Kidney epithelial cell (primary cell): ENCODE data around the gene DEF6. TPM values are rescaled to one million over a fixed set of nuclear protein-coding genes. Genes with fewer than 3 reads are reported as not detected.

Experiments used
- DNase-seq: peaks from one replicate; pipeline ENCODE4 v3.0.0-alpha.2; 2010; ENCODE audit warnings: low read depth
- H3K27me3 ChIP-seq: 2 replicates; pipeline ENCODE4 v1.6.0; 2011; ENCODE audit warnings: low read length; ENCODE audit not compliant: control insufficient read depth, insufficient read depth
- H3K36me3 ChIP-seq: 2 replicates; pipeline ENCODE4 v1.5.1; 2011; ENCODE audit warnings: low read length; ENCODE audit not compliant: control insufficient read depth, insufficient read depth
- H3K4me3 ChIP-seq: 2 replicates; pipeline ENCODE4 v1.5.1; 2011; ENCODE audit warnings: low read depth, mild to moderate bottlenecking, control low read depth, low read length
- total RNA-seq: library from RNA; depleted of rRNA; stranded (reverse); fragments of >200 nt; gene quantifications from 2 replicates; pipeline ENCODE4 v1.2.3, GENCODE V29; 2015
- TF ChIP-seq, protein P1 (sequence below): IDR thresholded peaks from 2 replicates; pipeline ENCODE4 v1.5.1; 2011; ENCODE audit warnings: mild to moderate bottlenecking, moderate library complexity, low read length, control low read depth, inconsistent platforms; ENCODE audit not compliant: insufficient read depth, poor library complexity, severe bottlenecking

DEF6 gene
- total RNA-seq, 1 donor from 2014 or later = 3.2 TPM

- DNase-seq = no peak
- TF ChIP-seq, protein P1, sequence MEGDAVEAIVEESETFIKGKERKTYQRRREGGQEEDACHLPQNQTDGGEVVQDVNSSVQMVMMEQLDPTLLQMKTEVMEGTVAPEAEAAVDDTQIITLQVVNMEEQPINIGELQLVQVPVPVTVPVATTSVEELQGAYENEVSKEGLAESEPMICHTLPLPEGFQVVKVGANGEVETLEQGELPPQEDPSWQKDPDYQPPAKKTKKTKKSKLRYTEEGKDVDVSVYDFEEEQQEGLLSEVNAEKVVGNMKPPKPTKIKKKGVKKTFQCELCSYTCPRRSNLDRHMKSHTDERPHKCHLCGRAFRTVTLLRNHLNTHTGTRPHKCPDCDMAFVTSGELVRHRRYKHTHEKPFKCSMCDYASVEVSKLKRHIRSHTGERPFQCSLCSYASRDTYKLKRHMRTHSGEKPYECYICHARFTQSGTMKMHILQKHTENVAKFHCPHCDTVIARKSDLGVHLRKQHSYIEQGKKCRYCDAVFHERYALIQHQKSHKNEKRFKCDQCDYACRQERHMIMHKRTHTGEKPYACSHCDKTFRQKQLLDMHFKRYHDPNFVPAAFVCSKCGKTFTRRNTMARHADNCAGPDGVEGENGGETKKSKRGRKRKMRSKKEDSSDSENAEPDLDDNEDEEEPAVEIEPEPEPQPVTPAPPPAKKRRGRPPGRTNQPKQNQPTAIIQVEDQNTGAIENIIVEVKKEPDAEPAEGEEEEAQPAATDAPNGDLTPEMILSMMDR = no peak
- Histone ChIP-seq H3K27me3 (no peaks in the 10 kb centered on the region), H3K4me3 (peak overlapping the region; percentile 40), H3K36me3 (no peaks in the 10 kb centered on the region)
These were observed 20.0 kb downstream of the DEF6 start for GRCh38 chr6:35317483-35318195.

- no peak for DNase-seq
These were observed 20.9 kb downstream of the DEF6 start for GRCh38 chr6:35318196-35319171.

DNA sequence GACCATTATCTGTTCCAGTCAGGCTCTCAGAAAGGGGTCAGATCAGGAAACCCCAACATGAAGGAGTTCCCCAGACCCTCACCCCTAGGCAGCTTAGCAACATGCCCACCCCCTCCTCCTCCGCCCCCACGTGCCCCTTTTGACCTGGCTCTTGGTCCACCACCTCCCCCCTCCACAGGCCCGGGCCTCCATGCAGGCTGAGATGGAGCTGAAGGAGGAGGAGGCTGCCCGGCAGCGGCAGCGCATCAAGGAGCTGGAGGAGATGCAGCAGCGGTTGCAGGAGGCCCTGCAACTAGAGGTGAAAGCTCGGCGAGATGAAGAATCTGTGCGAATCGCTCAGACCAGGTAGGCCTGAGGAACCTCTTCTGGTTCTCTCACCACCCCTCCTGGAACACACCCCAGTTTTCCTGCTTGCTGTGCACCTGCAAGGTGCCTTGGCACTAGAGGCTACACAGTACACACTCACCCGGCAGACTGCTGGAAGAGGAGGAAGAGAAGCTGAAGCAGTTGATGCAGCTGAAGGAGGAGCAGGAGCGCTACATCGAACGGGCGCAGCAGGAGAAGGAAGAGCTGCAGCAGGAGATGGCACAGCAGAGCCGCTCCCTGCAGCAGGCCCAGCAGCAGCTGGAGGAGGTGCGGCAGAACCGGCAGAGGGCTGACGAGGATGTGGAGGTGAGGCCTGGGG lies 21.9 kb downstream of the DEF6 start:
- no peak for DNase-seq
- TF ChIP-seq, protein P1 = no peak
- Histone ChIP-seq H3K4me3 (no peak overlapping the region), H3K36me3 (no peaks in the 10 kb centered on the region), H3K27me3 (no peaks in the 10 kb centered on the region)

More at GRCh38 chr6:35318196-35319171, 20.9 kb downstream of the DEF6 start:
- H3K36me3 ChIP-seq = no peaks in the 10 kb centered on the region
- TF ChIP-seq, protein P1 = no peak
- peak overlapping the region; percentile 40 for H3K4me3 ChIP-seq
- H3K27me3 ChIP-seq = no peaks in the 10 kb centered on the region

- Histone ChIP-seq H3K4me3 (no peak overlapping the region), H3K36me3 (no peaks in the 10 kb centered on the region), H3K27me3 (no peaks in the 10 kb centered on the region)
- no peak for DNase-seq
- TF ChIP-seq, protein P1 = no peak
These were observed 22.4 kb downstream of the DEF6 start for GRCh38 chr6:35320031-35320410.

DNA sequence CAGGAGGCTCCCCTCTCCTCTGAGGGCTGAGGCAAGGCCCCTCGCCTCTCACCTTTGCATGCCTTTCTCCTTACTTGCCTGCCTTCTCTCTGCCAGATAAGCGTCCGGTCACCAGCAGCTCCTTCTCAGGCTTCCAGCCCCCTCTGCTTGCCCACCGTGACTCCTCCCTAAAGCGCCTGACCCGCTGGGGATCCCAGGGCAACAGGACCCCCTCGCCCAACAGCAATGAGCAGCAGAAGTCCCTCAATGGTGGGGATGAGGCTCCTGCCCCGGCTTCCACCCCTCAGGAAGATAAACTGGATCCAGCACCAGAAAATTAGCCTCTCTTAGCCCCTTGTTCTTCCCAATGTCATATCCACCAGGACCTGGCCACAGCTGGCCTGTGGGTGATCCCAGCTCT lies 23.5 kb downstream of the DEF6 start:
- no peak overlapping the region for H3K4me3 ChIP-seq
- H3K27me3 ChIP-seq = no peaks in the 10 kb centered on the region
- TF ChIP-seq, protein P1 = no peak
- DNase-seq = no peak
- H3K36me3 ChIP-seq = no peaks in the 10 kb centered on the region
